ENCODE data around the gene CEP97.
"Not testable (repeated sequence)": the region's sequence is repeated elsewhere in the genome, so short reads cannot be mapped to it uniquely, and the experiment has no call there.

CEP97 gene

GRCh38 chr3:101724329-101725193 lies at the start of gene CEP97:
Gene CEP97, plus strand, starts transcription at chr3:101724614. Its CDS starts 63 bp downstream, at chr3:101724677.
- DNase-seq (ENCODE audit: low spot score) = peak; percentile 94

GRCh38 chr3:101675709-101676215 lies 48.7 kb upstream of the CEP97 start:
- DNase-seq (ENCODE audit: low spot score) = no peak

GRCh38 chr3:101676216-101676764 lies 48.1 kb upstream of the CEP97 start:
- peak; percentile 97 for DNase-seq (ENCODE audit: low spot score)

- DNase-seq (ENCODE audit: low spot score) = peak; percentile 100
Measured at GRCh38 chr3:101676765-101677435, 47.5 kb upstream of the CEP97 start, which contains the start of gene ZBTB11. Gene ZBTB11, minus strand, starts transcription at chr3:101677132. Its CDS starts 218 bp downstream, at chr3:101676914.

GRCh38 chr3:101677436-101678286 lies 46.8 kb upstream of the CEP97 start:
- DNase-seq (ENCODE audit: low spot score) = no peak

GRCh38 chr3:101678837-101679236 lies 45.6 kb upstream of the CEP97 start:
- not testable (repeated sequence) for DNase-seq (ENCODE audit: low spot score)

- DNase-seq (ENCODE audit: low spot score) = no peak
Measured at GRCh38 chr3:101680466-101680865, 43.9 kb upstream of the CEP97 start.

GRCh38 chr3:101685050-101685400 lies 39.4 kb upstream of the CEP97 start:
- no peak for DNase-seq (ENCODE audit: low spot score)

GRCh38 chr3:101685870-101686307 lies 38.5 kb upstream of the CEP97 start:
- no peak for DNase-seq (ENCODE audit: low spot score)

- peak; percentile 20 for DNase-seq (ENCODE audit: low spot score)
Measured at GRCh38 chr3:101687142-101687931, 37.1 kb upstream of the CEP97 start.

GRCh38 chr3:101689286-101689685 lies 35.1 kb upstream of the CEP97 start:
- DNase-seq (ENCODE audit: low spot score) = no peak

- peak; percentile 21 for DNase-seq (ENCODE audit: low spot score)
Measured at GRCh38 chr3:101690972-101691371, 33.4 kb upstream of the CEP97 start.

- DNase-seq (ENCODE audit: low spot score) = not testable (repeated sequence)
Measured at GRCh38 chr3:101691685-101692671, 32.4 kb upstream of the CEP97 start.

GRCh38 chr3:101693540-101693939 lies 30.9 kb upstream of the CEP97 start:
- DNase-seq (ENCODE audit: low spot score) = peak; percentile 44

GRCh38 chr3:101694836-101695235 lies 29.6 kb upstream of the CEP97 start:
- DNase-seq (ENCODE audit: low spot score) = not testable (repeated sequence)

GRCh38 chr3:101695779-101696372 lies 28.5 kb upstream of the CEP97 start:
- DNase-seq (ENCODE audit: low spot score) = peak; percentile 66

- DNase-seq (ENCODE audit: low spot score) = no peak
Measured at GRCh38 chr3:101701696-101702634, 22.4 kb upstream of the CEP97 start.

GRCh38 chr3:101702726-101703125 lies 21.7 kb upstream of the CEP97 start:
- DNase-seq (ENCODE audit: low spot score) = peak; percentile 83

Data from kidney tubule cell (primary cell).